ENCODE data around the gene ARHGAP45.
A peak's percentile ranks its signal among the peaks of the same experiment; 100 is the strongest.
"Not testable (repeated sequence)": the region's sequence is repeated elsewhere in the genome, so short reads cannot be mapped to it uniquely, and the experiment has no call there.

The ARHGAP45 gene

DNA sequence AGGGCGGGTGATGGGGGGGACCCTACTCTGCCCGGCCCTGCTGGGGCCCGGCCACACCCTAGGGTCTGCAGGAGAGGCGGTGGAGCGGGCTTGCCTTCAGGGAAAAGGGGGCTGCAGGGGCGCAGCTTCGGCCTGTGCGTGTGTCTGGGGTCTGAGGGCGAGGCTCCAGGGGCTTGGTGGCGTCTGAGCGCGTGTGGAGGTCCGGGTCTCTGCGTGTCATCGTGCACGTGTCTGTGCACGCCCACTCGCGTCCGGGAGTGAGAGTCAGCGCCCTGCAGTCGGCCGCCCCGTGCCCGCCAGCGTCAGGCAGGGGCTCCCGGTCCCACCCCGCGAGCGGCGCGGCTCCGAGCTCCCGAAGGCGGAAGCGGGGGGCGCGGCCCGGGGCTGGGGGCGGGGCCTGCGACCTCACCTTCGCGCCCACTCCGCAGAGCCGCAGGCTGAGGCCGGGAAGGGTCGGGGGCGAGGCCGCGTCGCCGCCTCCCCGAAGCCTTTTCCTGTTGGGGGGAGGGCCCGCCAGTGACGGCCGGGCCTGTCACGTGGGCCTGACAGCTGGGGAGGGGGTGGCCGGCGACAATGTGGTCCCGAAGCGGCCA, at the start of gene ARHGAP45:
ARHGAP45 (plus strand) TSS at position 420 of the 593 bp plus-strand sequence. CDS start 239 bp downstream, outside the sequence.
- peak; percentile 77 for DNase-seq

DNA sequence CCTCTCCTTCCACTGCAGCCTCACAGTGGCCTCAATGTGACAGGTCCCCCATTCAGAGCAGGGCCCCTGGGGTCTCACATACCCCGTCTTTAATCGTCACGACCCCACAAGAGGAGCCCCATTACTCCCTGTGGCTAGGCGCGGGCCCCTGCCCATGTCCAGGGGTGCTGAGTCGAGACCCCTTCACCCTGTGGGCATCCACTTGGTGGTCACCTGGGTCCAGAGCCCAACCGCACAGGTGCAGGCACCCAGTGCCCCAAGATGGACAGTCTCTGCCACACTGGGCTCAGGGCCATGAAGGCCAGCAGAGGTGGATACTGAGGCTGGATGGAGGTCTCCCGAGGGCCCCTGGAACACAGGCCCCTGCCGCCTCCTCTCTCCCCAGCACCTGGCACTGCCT, 49.1 kb upstream of the ARHGAP45 start:
- DNase-seq: no peak

DNA sequence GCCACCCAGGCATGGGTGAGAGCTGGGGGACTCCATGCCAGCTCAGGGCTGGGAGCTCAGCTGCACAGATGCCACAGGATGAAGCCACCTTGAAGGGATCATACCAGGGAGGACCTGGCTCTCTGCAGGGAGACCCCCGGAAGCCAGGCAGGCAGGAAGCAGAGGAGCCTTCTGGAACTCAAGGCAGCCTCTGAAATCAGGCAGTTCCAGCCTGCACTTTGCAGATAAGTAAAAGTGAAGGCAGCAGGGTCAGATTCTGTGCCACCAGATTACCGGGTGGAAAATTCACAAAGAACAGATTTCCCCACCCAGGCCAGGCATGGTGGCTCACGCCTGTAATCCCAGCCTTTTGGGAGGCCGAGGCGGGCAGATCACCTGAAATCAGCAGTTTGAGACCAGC, 48.6 kb upstream of the ARHGAP45 start:
- no peak for DNase-seq

DNA sequence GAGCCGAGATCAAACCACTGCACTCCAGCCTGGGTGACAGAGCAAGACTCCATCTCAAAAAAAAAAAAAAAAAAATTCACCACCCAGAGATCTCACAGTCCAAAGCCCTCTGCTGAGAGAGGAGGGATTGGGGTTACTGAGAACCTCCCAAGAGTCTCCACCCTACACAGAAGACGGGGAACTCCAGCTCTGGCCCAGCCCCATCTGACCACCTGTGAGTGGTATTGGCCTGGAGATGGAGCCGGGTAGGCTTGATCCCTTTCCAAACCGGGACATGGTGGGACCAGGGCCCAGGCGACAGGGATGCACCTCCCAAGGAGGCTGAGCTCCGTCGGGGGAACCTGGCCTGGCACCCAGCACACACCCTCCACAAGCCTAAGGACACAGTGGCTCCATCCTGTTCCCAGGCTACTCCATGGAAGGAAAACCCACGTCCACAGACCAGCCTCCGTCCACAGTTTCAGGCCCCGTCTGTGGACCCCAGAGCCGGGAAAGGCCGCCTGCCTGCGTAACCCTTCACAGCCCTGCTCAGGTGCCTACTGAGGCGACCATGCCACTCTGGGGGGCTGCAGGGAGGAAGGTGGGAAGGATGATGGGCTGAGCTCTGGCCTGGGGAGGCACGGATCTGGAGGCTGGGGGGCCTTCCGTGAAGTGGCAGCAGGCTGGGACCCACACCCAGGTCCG, 47.9 kb upstream of the ARHGAP45 start:
- no peak for DNase-seq

GRCh38 chr19:1019616-1019961, 47.4 kb upstream of the ARHGAP45 start:
- no peak for DNase-seq

GRCh38 chr19:1019980-1020867, 46.7 kb upstream of the ARHGAP45 start:
- DNase-seq: peak; percentile 37

GRCh38 chr19:1020868-1021425, 46.0 kb upstream of the ARHGAP45 start, which contains the start of gene TMEM259:
Gene TMEM259, minus strand, starts transcription at chr19:1021123. Its CDS starts 127 bp downstream, at chr19:1020996.
- peak; percentile 97 for DNase-seq

- not testable (repeated sequence) for DNase-seq
Observed at GRCh38 chr19:1023883-1024188, 43.1 kb upstream of the ARHGAP45 start.

- not testable (repeated sequence) for DNase-seq
Observed at GRCh38 chr19:1025080-1025479, 41.9 kb upstream of the ARHGAP45 start.

GRCh38 chr19:1025960-1026782, 40.8 kb upstream of the ARHGAP45 start, which contains the start of gene CNN2:
Gene CNN2, plus strand, starts transcription at chr19:1026608. Its CDS starts 54 bp downstream, at chr19:1026662.
- DNase-seq: peak; percentile 73

DNA sequence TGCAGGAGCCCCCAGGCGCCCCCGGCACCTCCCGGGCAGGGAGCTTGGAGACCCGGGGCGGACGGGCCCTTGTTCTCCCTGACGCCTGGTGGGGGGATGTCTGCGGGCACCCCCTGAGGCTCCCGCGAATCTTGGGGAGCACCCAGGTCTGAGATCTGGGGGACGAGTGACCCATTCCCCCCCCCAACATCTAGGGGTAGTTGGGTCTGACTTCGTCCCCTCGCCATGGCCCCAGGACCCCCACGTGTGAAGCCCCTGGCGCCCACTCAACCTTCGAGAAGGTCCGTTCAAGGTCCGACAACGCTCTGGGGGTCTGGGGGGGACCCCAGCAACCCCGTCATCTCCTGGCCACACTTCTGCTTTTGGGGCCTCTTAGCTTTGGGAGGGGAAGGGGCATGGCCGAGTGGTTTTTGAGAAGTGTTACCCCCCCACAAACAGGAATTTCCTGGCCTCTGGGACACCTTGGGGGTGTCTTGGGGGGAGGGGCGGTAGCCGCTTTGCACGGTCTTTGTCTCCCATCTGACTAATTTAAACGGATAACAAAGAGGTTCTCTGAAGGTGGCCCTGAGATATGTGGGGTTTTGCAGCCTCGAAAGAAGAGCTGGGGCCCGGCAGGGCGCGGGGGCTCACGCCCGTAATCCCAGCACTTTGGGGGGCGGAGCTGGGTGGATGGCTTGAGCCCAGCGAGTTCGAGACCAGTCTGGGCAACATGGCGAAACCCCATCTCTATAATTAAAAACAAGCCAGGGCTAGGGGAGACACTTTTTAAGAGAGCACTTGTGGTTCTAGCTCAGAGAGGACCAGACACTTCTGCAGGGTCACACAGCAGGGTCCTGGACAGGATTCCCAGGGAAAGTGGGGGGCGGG, 40.0 kb upstream of the ARHGAP45 start:
- peak; percentile 34 for DNase-seq

DNA sequence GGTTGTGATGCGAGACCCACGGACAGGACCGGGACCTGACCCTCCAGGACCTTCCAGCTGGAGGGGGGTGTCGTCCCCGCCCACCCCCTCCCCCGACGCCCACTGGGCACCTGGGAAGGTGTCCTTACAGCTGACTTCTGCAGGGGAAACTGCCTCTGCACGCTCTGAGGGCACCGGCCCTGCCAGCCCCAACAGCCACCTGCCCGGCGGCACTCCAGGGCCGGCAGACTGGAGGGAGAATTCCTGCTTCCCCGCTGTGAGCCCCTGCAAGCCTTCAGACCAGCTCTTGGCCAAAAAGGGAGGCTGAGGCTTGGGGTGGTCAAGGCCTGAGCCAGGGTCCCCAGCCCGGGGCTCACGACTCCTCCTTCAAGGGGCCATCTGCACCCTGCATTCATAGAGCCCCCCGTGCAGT, 39.3 kb upstream of the ARHGAP45 start:
- no peak for DNase-seq

DNA sequence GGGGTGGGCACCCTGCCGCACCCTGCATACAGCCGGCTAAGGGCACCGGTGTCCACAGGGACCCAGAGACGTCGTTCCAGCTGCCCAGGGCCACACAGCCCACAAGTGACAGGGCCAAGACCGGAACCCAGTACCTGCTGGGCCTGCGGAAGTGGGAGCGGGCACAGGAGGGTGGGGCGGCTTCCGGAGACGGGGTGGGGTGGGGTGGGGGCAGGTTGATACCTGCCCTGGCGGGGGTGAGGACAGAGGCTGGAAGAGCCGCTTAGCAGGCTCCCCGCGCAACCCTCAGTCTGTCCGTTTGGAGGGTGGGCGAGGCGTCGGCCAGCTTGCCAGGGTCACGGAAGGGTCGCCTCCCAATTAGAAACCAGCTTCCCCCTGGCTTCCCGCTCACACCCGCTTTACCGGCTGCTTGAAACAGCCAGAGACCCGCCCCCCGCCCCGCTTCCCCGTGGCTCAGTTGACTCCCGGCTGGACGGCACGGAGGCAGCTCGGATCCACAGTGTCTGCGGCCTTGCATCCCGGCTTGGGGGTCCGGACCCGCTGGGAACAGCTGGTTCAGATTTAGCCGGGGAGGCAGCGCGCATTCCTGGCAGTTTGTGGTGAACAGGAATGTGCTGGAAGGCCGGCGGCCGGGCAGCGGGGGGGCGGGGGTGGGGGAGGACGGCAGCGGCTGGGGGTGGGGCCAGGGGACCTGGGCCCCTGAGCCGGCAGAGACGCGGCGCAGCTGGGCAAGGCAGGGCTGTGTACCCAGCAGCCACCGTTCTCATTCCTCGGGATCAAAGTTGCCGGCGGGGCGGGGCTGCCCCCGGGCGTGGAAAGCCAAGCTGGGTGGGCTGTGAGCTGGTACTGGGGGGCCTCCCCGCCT, 38.7 kb upstream of the ARHGAP45 start:
- DNase-seq: peak; percentile 43

GRCh38 chr19:1032264-1032867, 34.6 kb upstream of the ARHGAP45 start:
- no peak for DNase-seq

GRCh38 chr19:1035998-1036621, 30.9 kb upstream of the ARHGAP45 start:
- DNase-seq: no peak

DNA sequence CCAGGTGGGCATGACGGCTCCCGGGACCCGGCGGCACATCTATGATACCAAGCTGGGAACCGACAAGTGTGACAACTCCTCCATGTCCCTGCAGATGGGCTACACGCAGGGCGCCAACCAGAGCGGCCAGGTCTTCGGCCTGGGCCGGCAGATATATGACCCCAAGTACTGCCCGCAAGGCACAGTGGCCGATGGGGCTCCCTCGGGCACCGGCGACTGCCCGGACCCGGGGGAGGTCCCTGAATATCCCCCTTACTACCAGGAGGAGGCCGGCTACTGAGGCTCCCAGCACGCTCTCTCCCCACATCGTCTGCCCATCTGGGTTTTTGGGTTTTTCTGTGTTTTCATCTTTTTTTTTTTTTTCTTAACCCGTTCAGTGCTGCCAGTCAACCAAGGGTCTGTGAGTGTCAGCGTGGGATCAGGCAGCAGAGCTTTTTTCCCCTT, 29.3 kb upstream of the ARHGAP45 start:
- no peak for DNase-seq

GRCh38 chr19:1038978-1039645, 27.9 kb upstream of the ARHGAP45 start:
- DNase-seq: no peak

DNA sequence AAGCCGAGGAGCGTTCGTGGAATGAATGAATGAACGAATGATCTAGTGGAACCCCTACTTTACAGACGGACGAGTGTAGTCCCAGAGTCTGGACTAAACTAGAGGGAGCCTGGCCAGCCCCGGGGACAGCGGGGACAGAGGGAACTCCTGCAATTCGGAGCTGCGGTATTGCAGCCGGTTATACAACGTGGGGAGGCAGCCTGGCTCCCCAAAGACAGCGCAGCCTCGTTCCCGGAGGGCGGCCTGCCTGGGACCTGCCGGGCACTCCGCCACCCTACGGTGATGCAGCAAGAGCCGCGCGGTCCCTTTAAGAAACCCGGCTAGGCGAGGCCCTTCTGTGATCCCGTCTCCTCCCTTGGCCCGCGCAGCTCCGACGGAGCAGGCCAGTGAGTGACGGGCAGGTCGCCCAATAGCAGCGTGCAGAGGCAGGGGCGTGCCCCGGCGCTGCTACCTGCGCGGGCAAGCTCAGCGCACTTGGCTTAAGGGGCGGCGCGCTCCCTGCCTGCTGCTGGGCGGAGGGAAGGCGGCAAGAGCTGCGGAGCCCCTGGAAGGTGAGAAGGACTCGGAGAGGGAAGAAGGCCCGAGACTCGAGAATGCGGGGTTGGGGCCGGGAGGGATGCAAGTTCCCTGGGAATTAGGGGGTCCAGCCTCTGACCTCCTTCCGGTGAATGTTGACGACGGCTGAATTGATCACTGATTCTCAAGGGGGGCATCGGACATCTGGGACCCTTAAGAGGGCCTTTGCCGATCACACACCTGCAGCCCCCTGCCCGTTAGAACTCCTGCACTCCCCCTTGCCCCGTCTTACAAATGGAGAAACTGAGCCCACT, 27.1 kb upstream of the ARHGAP45 start, which contains the start of gene ABCA7:
ABCA7 (plus strand) TSS at position 462 of the 830 bp plus-strand sequence. CDS start 1,255 bp downstream, outside the sequence.
- peak; percentile 100 for DNase-seq

Data from stimulated activated CD4-positive, alpha-beta T cell treated with anti-CD3 and anti-CD28 coated beads, Interleukin-4, amount 100 ng/mL, for 24 hours (primary cell).